CD4-positive, alpha-beta T cell treated with Interleukin-6 at 100 ng/mL for 8 hours (primary cell): Measurements from ENCODE around the gene FLNA.

Experiments used
- DNase-seq: peaks from one replicate; pipeline ENCODE4 v3.0.0-alpha.2; 2020; ENCODE audit warnings: mixed read lengths, low spot score

Gene FLNA

GRCh38 chrX:154333837-154334271 is 40.6 kb downstream of the FLNA start:
- no peak for DNase-seq

GRCh38 chrX:154333116-154333515 is 41.3 kb downstream of the FLNA start:
- no peak for DNase-seq

- no peak for DNase-seq
These were observed 41.9 kb downstream of the FLNA start for GRCh38 chrX:154332561-154332960.

- no peak for DNase-seq
These were observed 45.1 kb downstream of the FLNA start for GRCh38 chrX:154329294-154329693.

GRCh38 chrX:154328646-154329045 is 45.8 kb downstream of the FLNA start:
- no peak for DNase-seq

GRCh38 chrX:154327038-154327820 is 47.2 kb downstream of the FLNA start:
- peak; percentile 75 for DNase-seq

- no peak for DNase-seq
These were observed 48.9 kb downstream of the FLNA start for GRCh38 chrX:154325541-154325940.

- DNase-seq, result no peak
These were observed 50.9 kb downstream of the FLNA start for GRCh38 chrX:154323537-154323936.

GRCh38 chrX:154322890-154323289 is 51.5 kb downstream of the FLNA start:
- no peak for DNase-seq

- DNase-seq, result peak; percentile 22
These were observed 52.8 kb downstream of the FLNA start for GRCh38 chrX:154321594-154321993.

- DNase-seq, result no peak
These were observed 53.3 kb downstream of the FLNA start for GRCh38 chrX:154321152-154321551.

GRCh38 chrX:154320406-154320805 is 54.0 kb downstream of the FLNA start:
- DNase-seq, result no peak

- no peak for DNase-seq
These were observed 56.9 kb downstream of the FLNA start for GRCh38 chrX:154317391-154317995.

GRCh38 chrX:154315416-154315815 is 59.0 kb downstream of the FLNA start:
- no peak for DNase-seq

- no peak for DNase-seq
These were observed 61.3 kb downstream of the FLNA start for GRCh38 chrX:154313147-154313546.

GRCh38 chrX:154312116-154312515 is 62.3 kb downstream of the FLNA start:
- no peak for DNase-seq

- no peak for DNase-seq
These were observed 63.6 kb downstream of the FLNA start for GRCh38 chrX:154310616-154311536.

- no peak for DNase-seq
These were observed 65.2 kb downstream of the FLNA start for GRCh38 chrX:154309041-154309775.

- DNase-seq, result peak; percentile 77
These were observed 66.1 kb downstream of the FLNA start for GRCh38 chrX:154308108-154308946.

GRCh38 chrX:154307202-154307601 is 67.2 kb downstream of the FLNA start:
- no peak for DNase-seq
